SW 1271 (cell line): ENCODE results near the gene STOML1.
A peak's percentile ranks its signal among the peaks of the same experiment; 100 is the strongest.

Source experiments
- DNase-seq, 2 experiments: peaks; one replicate each; lab custom pipeline; 2025; lab: John Stamatoyannopoulos, UW

STOML1 gene, protein sequence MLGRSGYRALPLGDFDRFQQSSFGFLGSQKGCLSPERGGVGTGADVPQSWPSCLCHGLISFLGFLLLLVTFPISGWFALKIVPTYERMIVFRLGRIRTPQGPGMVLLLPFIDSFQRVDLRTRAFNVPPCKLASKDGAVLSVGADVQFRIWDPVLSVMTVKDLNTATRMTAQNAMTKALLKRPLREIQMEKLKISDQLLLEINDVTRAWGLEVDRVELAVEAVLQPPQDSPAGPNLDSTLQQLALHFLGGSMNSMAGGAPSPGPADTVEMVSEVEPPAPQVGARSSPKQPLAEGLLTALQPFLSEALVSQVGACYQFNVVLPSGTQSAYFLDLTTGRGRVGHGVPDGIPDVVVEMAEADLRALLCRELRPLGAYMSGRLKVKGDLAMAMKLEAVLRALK

GRCh38 chr15:73991726-73992593, at the start of gene STOML1:
TSS of gene STOML1 (minus strand) at chr15:73992295. CDS start at chr15:73992223, 72 bp downstream.
- DNase-seq: peak; percentile 92

DNA sequence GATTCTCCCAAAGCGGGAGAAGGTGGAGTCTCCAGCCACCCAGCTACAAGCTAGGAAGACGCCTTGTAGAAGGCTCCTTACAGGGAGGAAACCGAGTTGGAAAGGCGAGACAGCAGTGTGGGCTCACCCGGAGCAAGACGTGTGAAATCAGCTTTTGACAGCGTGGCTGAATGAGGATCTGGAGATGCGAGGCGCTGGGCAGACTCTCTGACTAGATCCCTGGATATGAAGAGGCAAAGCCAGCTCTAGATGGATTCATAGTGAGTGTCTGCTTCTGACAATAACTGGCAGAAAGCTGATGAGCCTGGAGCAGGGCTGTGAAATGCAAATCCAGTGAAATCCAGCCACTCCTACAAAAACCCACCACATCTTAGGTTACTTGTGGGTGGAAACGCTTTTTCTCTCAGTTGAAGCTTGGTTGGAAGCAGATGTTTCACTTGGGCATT, 49.2 kb upstream of the STOML1 start:
- DNase-seq: no peak

DNA sequence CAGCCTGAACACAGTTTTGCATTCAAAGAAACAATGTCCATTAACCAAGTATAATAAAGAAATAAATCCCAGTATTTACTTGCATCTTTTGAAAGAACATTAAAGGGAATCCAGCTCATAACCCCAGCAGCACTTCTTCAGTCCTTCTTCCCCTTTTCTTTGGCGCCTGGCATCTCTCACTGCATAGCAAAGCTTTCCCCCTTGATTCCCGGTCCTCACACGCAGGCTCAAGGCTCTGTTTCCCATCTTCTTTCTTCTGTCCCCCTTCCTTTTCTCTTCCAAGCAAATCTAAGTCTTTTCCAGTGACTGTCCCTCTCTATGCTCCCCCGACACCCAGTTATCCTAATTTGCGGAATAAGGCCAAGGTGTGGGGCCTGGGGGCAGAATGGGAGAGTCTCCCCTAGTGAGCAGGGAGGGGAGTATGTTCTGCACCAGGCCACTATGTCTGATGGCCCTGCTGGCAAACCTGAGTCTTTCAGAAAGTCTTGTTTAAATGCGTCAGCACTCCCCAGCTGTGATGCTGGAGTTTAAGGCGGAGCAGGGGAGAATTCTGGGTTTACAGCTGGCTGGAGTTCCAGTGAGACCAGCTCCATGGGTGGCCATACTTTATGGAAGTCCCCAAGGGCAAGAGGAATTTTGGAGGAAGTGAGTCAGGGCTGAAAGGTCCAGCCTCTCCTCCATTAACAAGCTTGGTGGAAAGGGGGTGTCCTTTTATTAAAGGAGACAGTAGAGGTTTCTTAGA, 48.2 kb upstream of the STOML1 start:
- DNase-seq: peak in 1 of 2 experiments; percentile 35

- no peak for DNase-seq
Observed at GRCh38 chr15:74039656-74040010, 47.5 kb upstream of the STOML1 start.

GRCh38 chr15:74038707-74039655, 46.9 kb upstream of the STOML1 start:
- DNase-seq: no peak

DNA sequence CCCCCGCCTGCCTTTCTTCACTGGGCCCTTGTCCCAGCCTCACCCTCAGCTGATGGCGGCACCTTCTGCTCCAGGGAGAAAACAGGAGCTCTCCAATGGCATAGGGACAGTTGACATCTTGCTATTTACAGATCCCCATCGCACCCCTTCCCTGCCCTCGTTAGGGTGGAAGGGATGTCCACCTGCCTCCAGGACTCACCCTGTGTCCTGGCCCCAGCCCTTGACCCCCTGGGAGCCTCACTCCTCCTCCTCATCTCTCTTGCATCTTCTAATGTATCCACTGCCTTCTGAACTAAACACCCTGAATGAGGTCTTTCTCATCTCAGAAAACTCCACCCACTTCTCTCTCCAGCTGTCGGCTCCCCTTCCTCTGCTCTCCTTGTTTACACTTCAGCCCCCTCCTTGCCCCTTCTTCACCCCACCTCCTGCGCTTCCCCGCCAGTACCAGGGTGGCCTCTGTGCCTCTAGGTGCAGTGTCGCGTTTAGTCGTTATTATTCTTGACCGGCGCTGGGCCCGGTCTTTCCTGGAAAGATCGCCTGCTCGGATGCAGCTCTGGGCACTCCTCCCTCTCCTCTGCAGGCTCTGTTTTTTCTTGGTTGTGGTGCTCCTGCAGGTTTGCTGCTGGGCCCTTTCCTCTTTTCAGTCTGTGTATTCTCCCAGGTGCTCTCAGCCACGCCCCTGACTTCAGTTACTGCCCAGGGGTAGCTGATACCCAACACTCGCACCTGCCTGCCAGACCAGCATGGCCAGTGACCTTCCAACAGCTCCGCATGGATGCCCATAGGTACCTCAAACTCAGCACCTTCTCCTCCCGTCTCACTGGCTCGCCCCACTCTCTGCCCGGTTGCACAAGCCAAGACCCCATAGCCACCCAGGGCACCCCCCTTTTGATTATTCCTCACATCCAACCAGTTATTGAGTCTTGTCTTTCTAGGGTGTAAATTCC, 45.3 kb upstream of the STOML1 start:
- no peak for DNase-seq

DNA sequence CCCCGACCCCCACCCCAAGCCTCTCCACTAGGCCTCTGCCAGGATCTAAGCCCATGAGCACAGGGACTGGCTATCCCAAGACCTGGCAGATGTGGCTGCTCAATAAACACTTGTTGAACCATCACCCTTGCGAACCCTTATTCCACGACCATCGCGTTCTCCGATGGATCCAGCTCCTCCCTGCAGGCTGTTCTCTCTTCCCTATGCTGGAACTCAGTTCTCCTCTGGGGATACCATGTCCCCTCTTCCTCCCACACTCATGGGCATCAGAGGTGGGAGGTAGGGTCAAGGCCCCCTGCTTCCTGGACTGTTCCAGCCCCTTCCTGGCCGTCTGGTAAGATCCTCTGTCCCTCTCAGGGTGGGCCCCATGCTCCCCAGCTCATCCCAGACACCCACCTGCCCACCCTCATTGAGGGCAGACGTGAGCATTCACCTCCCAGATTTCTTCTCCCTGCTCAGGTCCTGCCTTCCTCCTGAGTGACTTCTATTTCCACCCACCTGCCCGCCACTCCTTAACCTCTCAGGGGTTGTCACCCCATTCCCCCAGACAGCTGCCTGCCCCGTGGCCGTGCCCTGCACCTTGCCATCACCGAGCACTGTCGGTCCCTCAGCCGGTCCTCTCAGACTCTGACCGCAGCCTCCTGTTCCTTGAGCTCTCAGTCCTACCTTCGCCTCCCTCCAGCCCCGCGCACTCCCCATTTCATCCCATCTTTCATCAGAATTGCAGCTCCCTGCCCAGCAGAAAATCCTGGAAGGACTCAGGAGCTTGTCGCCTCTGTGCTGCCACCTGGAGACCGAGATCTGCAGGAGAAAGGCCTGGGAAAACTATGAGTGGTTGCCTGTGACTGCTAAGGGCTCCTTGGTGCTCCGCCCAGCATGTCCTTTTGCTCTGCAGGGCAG, 44.4 kb upstream of the STOML1 start:
- DNase-seq: peak; percentile 32 to 62

GRCh38 chr15:74035121-74036017, 43.3 kb upstream of the STOML1 start:
- DNase-seq: no peak

- no peak for DNase-seq
Observed at GRCh38 chr15:74034206-74034755, 42.2 kb upstream of the STOML1 start.

GRCh38 chr15:74032606-74033561, 40.8 kb upstream of the STOML1 start:
- DNase-seq: no peak

DNA sequence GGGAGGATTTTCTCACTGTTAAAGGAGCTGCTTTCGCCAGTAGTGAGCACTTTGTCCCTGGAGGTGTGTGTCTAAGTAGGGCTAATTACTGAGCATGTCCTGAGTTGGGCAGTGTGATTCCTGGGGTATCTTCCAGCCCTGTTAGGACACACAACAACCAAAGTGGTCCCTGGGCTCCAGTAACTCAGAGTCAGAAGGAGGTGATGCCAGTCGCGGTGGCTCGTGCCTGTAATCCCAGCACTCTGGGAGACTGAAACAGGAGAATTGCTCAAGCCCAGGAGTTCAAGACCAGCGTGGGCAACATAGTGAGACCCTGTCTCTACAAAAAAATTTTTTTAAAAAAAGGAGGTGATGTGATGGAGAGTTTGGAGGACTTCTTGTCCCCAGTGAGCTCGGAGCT, 40.0 kb upstream of the STOML1 start:
- no peak for DNase-seq

- no peak for DNase-seq
Observed at GRCh38 chr15:74028646-74029045, 36.6 kb upstream of the STOML1 start.

DNA sequence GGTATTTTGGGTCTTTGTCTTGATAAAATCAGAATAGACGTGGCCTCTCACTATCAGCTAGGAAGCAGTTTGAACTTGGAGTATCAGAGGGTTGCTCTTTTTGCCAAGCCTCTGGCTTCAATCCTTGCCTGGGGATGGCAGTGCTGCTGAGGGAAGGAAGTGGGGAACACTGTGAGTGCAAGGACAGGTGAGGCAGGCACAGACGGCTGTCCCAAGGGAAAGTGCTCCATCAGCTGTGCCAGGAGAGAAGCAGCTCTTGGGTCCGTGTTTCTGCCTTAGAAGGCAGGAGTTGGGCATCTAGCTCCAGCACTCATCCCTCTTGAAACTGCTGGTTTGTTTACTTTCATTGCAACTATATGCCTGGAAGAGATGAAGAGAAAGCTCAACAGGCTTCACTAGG, 35.6 kb upstream of the STOML1 start:
- no peak for DNase-seq

DNA sequence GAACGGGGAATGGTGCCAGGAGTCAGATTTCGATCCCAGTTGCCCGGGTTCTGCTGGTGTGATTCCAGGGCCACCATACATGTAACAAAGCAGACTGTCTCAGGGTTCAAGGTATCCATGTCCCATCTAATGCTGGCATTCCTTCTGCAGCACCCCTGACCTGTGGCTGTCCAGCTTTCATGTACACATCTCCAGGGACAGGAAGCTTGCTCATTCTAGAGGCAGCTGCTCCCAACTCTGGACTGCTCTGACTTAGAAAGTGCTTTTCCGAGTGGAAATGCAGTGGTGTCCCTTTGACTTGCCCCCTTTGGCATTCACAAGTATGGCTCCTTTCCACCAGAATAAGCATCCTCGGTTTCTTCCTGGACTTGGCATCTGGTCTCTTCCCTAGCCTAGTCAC, 33.3 kb upstream of the STOML1 start:
- DNase-seq: no peak

- no peak for DNase-seq
Observed at GRCh38 chr15:74024687-74025086, 32.6 kb upstream of the STOML1 start.

- no peak for DNase-seq
Observed at GRCh38 chr15:74022706-74023470, 30.8 kb upstream of the STOML1 start.
